ENCODE results near the gene ARHGAP32. TPM values are rescaled to one million over a fixed set of nuclear protein-coding genes. Genes with fewer than 3 reads are reported as not detected.
A peak's percentile ranks its signal among the peaks of the same experiment; 100 is the strongest.

Gene ARHGAP32
- total and polyA plus RNA-seq, 2 experiments from 2014 or later = 1.2 to 5.5 TPM

- Histone ChIP-seq H3K4me1 (ENCODE audit: insufficient read depth) (no peaks in the 10 kb centered on the region), H3K4me2 (ENCODE audit: unreplicated experiment) (no peak overlapping the region), H3F3A (ENCODE audit: insufficient read depth) (no peaks in the 10 kb centered on the region), H4K20me1 (ENCODE audit: insufficient read depth) (no peaks in the 10 kb centered on the region), H3K9ac (no peak overlapping the region), H3K9me2 (ENCODE audit: insufficient read depth) (no peaks in the 10 kb centered on the region), H2AFZ (no peak overlapping the region), H3K36me3 (ENCODE audit: low read depth) (no peaks in the 10 kb centered on the region), H3K27me3 (replicated peaks; ENCODE audit: insufficient read depth) (peaks cover 28% of the 10 kb centered on the region), H3K9me3 (ENCODE audit: low read depth) (no peaks in the 10 kb centered on the region), H3K27ac (no peak overlapping the region), H3K79me2 (ENCODE audit: insufficient read depth) (no peaks in the 10 kb centered on the region), H3K4me3 (no peak overlapping the region)
- in situ Hi-C loops (cut with MboI) = no loop called here
- WGBS, 2 experiments (ENCODE audit: low coverage in 1 of 2, low lambda C conversion rate in 2 of 2, missing lambda C conversion rate in 2 of 2) = 51 to 64% methylated on average over 12 of the region's 12 CpGs
- peak; percentile 38 for DNase-seq
- TF ChIP-seq EZH2 (IDR thresholded peaks at IDR 0.05; ENCODE audit: insufficient read depth, poor library complexity, severe bottlenecking) = no peak
Measured at GRCh38 chr11:128929991-128930390, 262.1 kb downstream of the ARHGAP32 start.

- Histone ChIP-seq H3K36me3 (ENCODE audit: low read depth) (no peaks in the 10 kb centered on the region), H4K20me1 (ENCODE audit: insufficient read depth) (no peaks in the 10 kb centered on the region), H3K27me3 (replicated peaks; ENCODE audit: insufficient read depth) (peaks cover 34% of the 10 kb centered on the region), H3K9me2 (ENCODE audit: insufficient read depth) (no peaks in the 10 kb centered on the region), H3K79me2 (ENCODE audit: insufficient read depth) (no peaks in the 10 kb centered on the region), H3F3A (ENCODE audit: insufficient read depth) (no peaks in the 10 kb centered on the region), H3K9ac (no peak overlapping the region), H3K27ac (no peak overlapping the region), H3K4me3 (no peak overlapping the region), H2AFZ (no peak overlapping the region), H3K4me1 (ENCODE audit: insufficient read depth) (no peaks in the 10 kb centered on the region), H3K4me2 (ENCODE audit: unreplicated experiment) (no peak overlapping the region), H3K9me3 (ENCODE audit: low read depth) (no peaks in the 10 kb centered on the region)
- 55 to 80% methylated on average over 4 to 5 of the region's 5 CpGs for WGBS, 2 experiments (ENCODE audit: low coverage in 1 of 2, low lambda C conversion rate in 2 of 2, missing lambda C conversion rate in 2 of 2)
- in situ Hi-C loops (cut with MboI) = no loop called here
- DNase-seq = no peak
- no peak for TF ChIP-seq EZH2 (IDR thresholded peaks at IDR 0.05; ENCODE audit: insufficient read depth, poor library complexity, severe bottlenecking)
- TF ChIP-seq EZH2phosphoT487 (IDR thresholded peaks at IDR 0.05; ENCODE audit: insufficient read depth, low read depth) = no peak
Measured at GRCh38 chr11:128929468-128929867, 262.7 kb downstream of the ARHGAP32 start.

- Histone ChIP-seq H3K27me3 (replicated peaks; ENCODE audit: insufficient read depth) (peaks cover 41% of the 10 kb centered on the region), H3K4me3 (no peak overlapping the region), H3K9me2 (ENCODE audit: insufficient read depth) (no peaks in the 10 kb centered on the region), H3K9ac (no peak overlapping the region), H3K9me3 (ENCODE audit: low read depth) (no peaks in the 10 kb centered on the region), H4K20me1 (ENCODE audit: insufficient read depth) (no peaks in the 10 kb centered on the region), H3K4me1 (ENCODE audit: insufficient read depth) (no peaks in the 10 kb centered on the region), H2AFZ (no peak overlapping the region), H3K36me3 (ENCODE audit: low read depth) (no peaks in the 10 kb centered on the region), H3F3A (ENCODE audit: insufficient read depth) (no peaks in the 10 kb centered on the region), H3K79me2 (ENCODE audit: insufficient read depth) (no peaks in the 10 kb centered on the region), H3K27ac (no peak overlapping the region), H3K4me2 (ENCODE audit: unreplicated experiment) (no peak overlapping the region)
- DNase-seq = peak; percentile 28
- no peak for TF ChIP-seq EZH2phosphoT487 (IDR thresholded peaks at IDR 0.05; ENCODE audit: insufficient read depth, low read depth)
- TF ChIP-seq EZH2 (IDR thresholded peaks at IDR 0.05; ENCODE audit: insufficient read depth, poor library complexity, severe bottlenecking) = no peak
- in situ Hi-C loops (cut with MboI) = no loop called here
- WGBS, 2 experiments (ENCODE audit: low coverage in 1 of 2, low lambda C conversion rate in 2 of 2, missing lambda C conversion rate in 2 of 2) = 39 to 47% methylated on average over 5 of the region's 5 CpGs
Measured at GRCh38 chr11:128928400-128928799, 263.7 kb downstream of the ARHGAP32 start.

GRCh38 chr11:128927683-128928336 is 264.3 kb downstream of the ARHGAP32 start:
- Histone ChIP-seq H4K20me1 (ENCODE audit: insufficient read depth) (no peaks in the 10 kb centered on the region), H3K9me3 (ENCODE audit: low read depth) (no peaks in the 10 kb centered on the region), H3F3A (ENCODE audit: insufficient read depth) (no peaks in the 10 kb centered on the region), H3K4me2 (ENCODE audit: unreplicated experiment) (no peak overlapping the region), H3K79me2 (ENCODE audit: insufficient read depth) (no peaks in the 10 kb centered on the region), H3K27me3 (replicated peaks; ENCODE audit: insufficient read depth) (peaks cover 41% of the 10 kb centered on the region), H3K9me2 (ENCODE audit: insufficient read depth) (no peaks in the 10 kb centered on the region), H3K36me3 (ENCODE audit: low read depth) (no peaks in the 10 kb centered on the region), H3K4me1 (ENCODE audit: insufficient read depth) (no peaks in the 10 kb centered on the region), H2AFZ (no peak overlapping the region), H3K9ac (no peak overlapping the region), H3K4me3 (no peak overlapping the region), H3K27ac (no peak overlapping the region)
- 80 to 81% methylated on average over 12 of the region's 12 CpGs for WGBS, 2 experiments (ENCODE audit: low coverage in 1 of 2, low lambda C conversion rate in 2 of 2, missing lambda C conversion rate in 2 of 2)
- in situ Hi-C loops (cut with MboI) = no loop called here
- DNase-seq = no peak
- no peak for TF ChIP-seq EZH2phosphoT487 (IDR thresholded peaks at IDR 0.05; ENCODE audit: insufficient read depth, low read depth)
- TF ChIP-seq EZH2 (IDR thresholded peaks at IDR 0.05; ENCODE audit: insufficient read depth, poor library complexity, severe bottlenecking) = no peak

GRCh38 chr11:128927108-128927461 is 265.0 kb downstream of the ARHGAP32 start:
- no peak overlapping the region for H3K9ac ChIP-seq
- no peak overlapping the region for H3K4me3 ChIP-seq
- WGBS, 2 experiments (ENCODE audit: low coverage in 1 of 2, low lambda C conversion rate in 2 of 2, missing lambda C conversion rate in 2 of 2) = 58 to 60% methylated on average over 11 of the region's 11 CpGs
- no peaks in the 10 kb centered on the region for H3K9me3 ChIP-seq (ENCODE audit: low read depth)
- H3K27me3 ChIP-seq (replicated peaks; ENCODE audit: insufficient read depth) = peaks cover 38% of the 10 kb centered on the region
- no peaks in the 10 kb centered on the region for H3K79me2 ChIP-seq (ENCODE audit: insufficient read depth)
- H4K20me1 ChIP-seq (ENCODE audit: insufficient read depth) = no peaks in the 10 kb centered on the region
- H3K4me1 ChIP-seq (ENCODE audit: insufficient read depth) = no peaks in the 10 kb centered on the region
- no peaks in the 10 kb centered on the region for H3K36me3 ChIP-seq (ENCODE audit: low read depth)
- in situ Hi-C loops (cut with MboI) = no loop called here
- H3F3A ChIP-seq (ENCODE audit: insufficient read depth) = no peaks in the 10 kb centered on the region
- no peak overlapping the region for H3K27ac ChIP-seq
- H3K9me2 ChIP-seq (ENCODE audit: insufficient read depth) = no peaks in the 10 kb centered on the region
- no peak overlapping the region for H2AFZ ChIP-seq
- no peak for DNase-seq
- H3K4me2 ChIP-seq (ENCODE audit: unreplicated experiment) = no peak overlapping the region
- TF ChIP-seq EZH2phosphoT487 (IDR thresholded peaks at IDR 0.05; ENCODE audit: insufficient read depth, low read depth) (no peak), EZH2 (IDR thresholded peaks at IDR 0.05; ENCODE audit: insufficient read depth, poor library complexity, severe bottlenecking) (no peak)
